SK-N-SH treated with all-trans-retinoic acid at 6 μM for 48 hours (cell line): ENCODE results near the gene GLS.

ENCODE experiments used
- ATAC-seq: fragments of 200-7000 bp; cut with Tn5 transposase; 3 replicates; pipeline ENCODE4 v1.9.1; 2020; ENCODE audit warnings: mild to moderate bottlenecking, moderate library complexity
- ARNTL ChIP-seq: fragments of 450-650 bp; formaldehyde crosslinking; IDR thresholded peaks from 2 replicates; pipeline ENCODE4 v1.5.0; 2020; ENCODE audit warnings: low read depth, mild to moderate bottlenecking, moderate library complexity, borderline replicate concordance
- GLIS3 ChIP-seq: fragments of 250-450 bp; sonication (Bioruptor Pico); IDR thresholded peaks from 2 replicates; pipeline ENCODE4 v1.5.0; 2020; ENCODE audit warnings: mild to moderate bottlenecking, moderate library complexity
- ISL1 ChIP-seq: fragments of 250-450 bp; sonication (Bioruptor Pico); IDR thresholded peaks from 2 replicates; pipeline ENCODE4 v2.1.2; 2022; ENCODE audit warnings: mild to moderate bottlenecking, moderate library complexity
- RARB ChIP-seq: fragments of 250-450 bp; sonication (Bioruptor Pico); IDR thresholded peaks from 2 replicates; pipeline ENCODE4 v1.8.0; 2021; ENCODE audit warnings: mild to moderate bottlenecking, moderate library complexity
- SNAI2 ChIP-seq: fragments of 250-450 bp; sonication (Bioruptor Pico); IDR thresholded peaks from 2 replicates; pipeline ENCODE4 v1.5.0; 2020; ENCODE audit warnings: mild to moderate bottlenecking, moderate library complexity
- TCF4 ChIP-seq: fragments of 250-450 bp; sonication (Bioruptor Pico); IDR thresholded peaks from 2 replicates; pipeline ENCODE4 v1.8.0; 2021; ENCODE audit warnings: mild to moderate bottlenecking, moderate library complexity, borderline replicate concordance
- TOX ChIP-seq: fragments of 250-450 bp; sonication (Bioruptor Pico); IDR thresholded peaks from 2 replicates; pipeline ENCODE4 v1.8.0; 2021; ENCODE audit warnings: mild to moderate bottlenecking, moderate library complexity, borderline replicate concordance
- ZC3H10 ChIP-seq: fragments of 250-450 bp; sonication (Bioruptor Pico); IDR thresholded peaks from 2 replicates; pipeline ENCODE4 v1.5.1; 2021; ENCODE audit warnings: mild to moderate bottlenecking, moderate library complexity
- ZFP3 ChIP-seq: fragments of 250-450 bp; sonication (Bioruptor Pico); IDR thresholded peaks from 2 replicates; pipeline ENCODE4 v1.5.0; 2020; ENCODE audit warnings: mild to moderate bottlenecking, moderate library complexity
- ZFP30 ChIP-seq: fragments of 450-650 bp; formaldehyde crosslinking; IDR thresholded peaks from 2 replicates; pipeline ENCODE4 v1.5.0; 2022; ENCODE audit warnings: mild to moderate bottlenecking, moderate library complexity
- ZNF565 ChIP-seq: fragments of 450-650 bp; formaldehyde crosslinking; conservative IDR thresholded peaks from 2 replicates; pipeline ENCODE4 v1.5.0; 2020; ENCODE audit warnings: low read depth, mild to moderate bottlenecking, moderate library complexity
- ZNF70 ChIP-seq: fragments of 450-650 bp; formaldehyde crosslinking; IDR thresholded peaks from 2 replicates; pipeline ENCODE4 v1.5.0; 2020; ENCODE audit warnings: mild to moderate bottlenecking, moderate library complexity
- ZNF8 ChIP-seq: fragments of 450-650 bp; formaldehyde crosslinking; IDR thresholded peaks from 2 replicates; pipeline ENCODE4 v1.5.0; 2020; ENCODE audit warnings: mild to moderate bottlenecking, moderate library complexity
- TF ChIP-seq, protein P1 (sequence below): fragments of 250-450 bp; sonication (Bioruptor Pico); IDR thresholded peaks from 2 replicates; pipeline ENCODE4 v1.5.0; 2020; ENCODE audit warnings: mild to moderate bottlenecking, moderate library complexity
- TF ChIP-seq, protein P2 (sequence below): fragments of 250-450 bp; sonication (Bioruptor Pico); IDR thresholded peaks from 2 replicates; pipeline ENCODE4 v1.5.1; 2021; ENCODE audit warnings: mild to moderate bottlenecking, moderate library complexity
- TF ChIP-seq, protein P3 (sequence below): fragments of 250-450 bp; sonication (Bioruptor Pico); IDR thresholded peaks from 2 replicates; pipeline ENCODE4 v1.5.1; 2020; ENCODE audit warnings: low read depth, mild to moderate bottlenecking, moderate library complexity
- TF ChIP-seq, protein P4 (sequence below): fragments of 250-450 bp; sonication (Bioruptor Pico); IDR thresholded peaks from 2 replicates; pipeline ENCODE4 v1.8.0; 2020; ENCODE audit warnings: mild to moderate bottlenecking, moderate library complexity, borderline replicate concordance

GLS gene

DNA sequence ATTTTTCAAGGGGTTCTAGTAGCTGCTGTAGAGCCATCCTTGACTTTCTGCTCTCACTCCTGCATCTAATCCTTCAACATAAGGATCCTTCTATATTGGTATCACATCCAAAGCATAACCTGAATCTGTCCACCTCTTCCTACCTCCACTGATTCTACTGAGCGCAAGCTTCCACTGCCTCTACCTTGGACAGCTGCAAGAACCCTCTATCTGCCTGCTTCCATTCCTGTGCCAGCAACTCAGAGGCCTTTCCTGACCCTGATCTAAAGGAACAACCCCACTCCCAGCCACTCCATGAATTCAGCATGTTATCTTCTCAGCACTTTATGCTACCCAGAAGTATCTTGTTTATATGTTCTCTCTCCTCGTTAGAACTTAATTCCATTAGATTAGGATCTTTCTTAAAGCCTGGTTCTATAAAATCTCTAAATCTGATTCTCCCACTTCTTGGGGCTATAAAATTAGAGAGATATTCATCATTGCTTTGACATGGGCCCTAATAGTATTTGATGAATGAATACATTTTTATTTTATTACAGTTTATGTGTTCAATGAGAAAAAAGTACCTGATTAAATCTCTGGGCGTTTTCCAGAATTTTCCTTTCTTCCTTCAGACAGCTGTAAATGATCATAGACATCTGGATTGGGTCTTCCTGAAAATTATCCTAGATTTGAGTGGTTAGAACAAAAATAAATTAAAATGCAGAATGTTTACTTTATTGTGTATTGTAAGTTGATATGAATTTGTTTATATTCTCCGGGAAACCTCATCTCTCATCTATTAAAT is 126.6 kb downstream of the GLS start:
- ATAC-seq = peak; percentile 38; the same call in 1 of the 3 replicates
- TF ChIP-seq ZFP3 (CRISPR knock-in tag) = no peak
- TF ChIP-seq, protein P1, sequence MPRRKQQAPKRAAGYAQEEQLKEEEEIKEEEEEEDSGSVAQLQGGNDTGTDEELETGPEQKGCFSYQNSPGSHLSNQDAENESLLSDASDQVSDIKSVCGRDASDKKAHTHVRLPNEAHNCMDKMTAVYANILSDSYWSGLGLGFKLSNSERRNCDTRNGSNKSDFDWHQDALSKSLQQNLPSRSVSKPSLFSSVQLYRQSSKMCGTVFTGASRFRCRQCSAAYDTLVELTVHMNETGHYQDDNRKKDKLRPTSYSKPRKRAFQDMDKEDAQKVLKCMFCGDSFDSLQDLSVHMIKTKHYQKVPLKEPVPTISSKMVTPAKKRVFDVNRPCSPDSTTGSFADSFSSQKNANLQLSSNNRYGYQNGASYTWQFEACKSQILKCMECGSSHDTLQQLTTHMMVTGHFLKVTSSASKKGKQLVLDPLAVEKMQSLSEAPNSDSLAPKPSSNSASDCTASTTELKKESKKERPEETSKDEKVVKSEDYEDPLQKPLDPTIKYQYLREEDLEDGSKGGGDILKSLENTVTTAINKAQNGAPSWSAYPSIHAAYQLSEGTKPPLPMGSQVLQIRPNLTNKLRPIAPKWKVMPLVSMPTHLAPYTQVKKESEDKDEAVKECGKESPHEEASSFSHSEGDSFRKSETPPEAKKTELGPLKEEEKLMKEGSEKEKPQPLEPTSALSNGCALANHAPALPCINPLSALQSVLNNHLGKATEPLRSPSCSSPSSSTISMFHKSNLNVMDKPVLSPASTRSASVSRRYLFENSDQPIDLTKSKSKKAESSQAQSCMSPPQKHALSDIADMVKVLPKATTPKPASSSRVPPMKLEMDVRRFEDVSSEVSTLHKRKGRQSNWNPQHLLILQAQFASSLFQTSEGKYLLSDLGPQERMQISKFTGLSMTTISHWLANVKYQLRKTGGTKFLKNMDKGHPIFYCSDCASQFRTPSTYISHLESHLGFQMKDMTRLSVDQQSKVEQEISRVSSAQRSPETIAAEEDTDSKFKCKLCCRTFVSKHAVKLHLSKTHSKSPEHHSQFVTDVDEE (CRISPR knock-in tag) = peak; percentile 68; the same call in 1 of the 2 replicates
- TF ChIP-seq TCF4 = peak; percentile 84

DNA sequence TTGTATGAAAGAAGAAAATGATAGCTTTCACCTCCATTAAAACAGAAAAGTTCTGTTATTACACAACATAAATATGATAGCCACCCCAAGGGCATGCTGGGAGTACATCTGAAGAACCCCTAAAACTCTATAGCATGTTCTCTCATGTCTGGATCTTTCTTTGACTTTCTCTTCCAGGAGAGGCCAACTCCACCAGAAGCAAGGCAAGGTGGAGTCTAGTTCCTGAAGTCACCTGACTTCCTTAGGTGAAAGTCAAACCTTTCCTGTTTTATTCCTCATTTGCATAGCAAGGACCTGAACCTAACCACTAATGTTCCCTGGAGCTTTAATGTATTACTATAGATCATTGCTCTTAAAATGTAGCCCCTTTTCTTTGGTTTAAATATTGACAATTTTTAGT is 127.7 kb downstream of the GLS start:
- ATAC-seq = no peak

DNA sequence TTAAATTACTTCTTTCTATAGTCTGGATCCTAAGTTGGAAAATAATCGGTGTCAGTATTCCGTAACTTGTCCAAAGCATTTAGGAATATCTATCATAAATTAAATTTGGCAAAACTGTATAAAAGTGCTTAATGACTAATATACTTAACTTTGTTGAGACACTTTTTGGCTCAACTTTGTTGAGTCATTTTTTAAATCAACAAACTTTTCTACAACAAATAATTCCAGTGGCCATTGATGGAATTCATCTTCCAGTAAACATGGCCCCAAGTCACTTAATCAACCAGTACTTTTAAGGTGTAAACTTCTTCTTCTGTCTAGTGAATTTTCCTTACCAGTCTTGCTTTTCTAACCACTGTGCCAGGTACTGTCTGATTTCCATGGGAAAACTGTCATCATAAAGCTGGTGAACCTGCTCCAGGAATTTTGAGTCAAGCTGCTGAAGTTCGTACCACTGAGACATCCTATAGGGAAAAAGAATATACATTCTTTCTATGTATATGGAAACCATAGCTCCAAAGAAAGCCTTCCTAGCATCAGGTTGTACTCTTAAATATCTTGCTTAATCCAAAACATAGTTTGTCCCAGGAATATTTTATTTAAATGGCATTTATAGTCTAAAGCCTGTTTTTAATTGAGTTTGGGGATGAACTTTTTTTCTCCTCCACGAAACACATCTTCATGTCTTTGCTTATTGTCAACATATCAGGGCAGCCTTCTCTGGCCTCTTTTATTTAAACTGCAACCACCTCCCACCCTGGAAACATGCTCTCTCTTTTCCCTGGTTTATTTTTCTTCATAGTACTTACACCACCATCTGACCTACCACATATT is 129.1 kb downstream of the GLS start:
- no peak for ATAC-seq
- no peak for TF ChIP-seq RARB
- no peak for TF ChIP-seq ARNTL (CRISPR knock-in tag)
- TF ChIP-seq, protein P2, sequence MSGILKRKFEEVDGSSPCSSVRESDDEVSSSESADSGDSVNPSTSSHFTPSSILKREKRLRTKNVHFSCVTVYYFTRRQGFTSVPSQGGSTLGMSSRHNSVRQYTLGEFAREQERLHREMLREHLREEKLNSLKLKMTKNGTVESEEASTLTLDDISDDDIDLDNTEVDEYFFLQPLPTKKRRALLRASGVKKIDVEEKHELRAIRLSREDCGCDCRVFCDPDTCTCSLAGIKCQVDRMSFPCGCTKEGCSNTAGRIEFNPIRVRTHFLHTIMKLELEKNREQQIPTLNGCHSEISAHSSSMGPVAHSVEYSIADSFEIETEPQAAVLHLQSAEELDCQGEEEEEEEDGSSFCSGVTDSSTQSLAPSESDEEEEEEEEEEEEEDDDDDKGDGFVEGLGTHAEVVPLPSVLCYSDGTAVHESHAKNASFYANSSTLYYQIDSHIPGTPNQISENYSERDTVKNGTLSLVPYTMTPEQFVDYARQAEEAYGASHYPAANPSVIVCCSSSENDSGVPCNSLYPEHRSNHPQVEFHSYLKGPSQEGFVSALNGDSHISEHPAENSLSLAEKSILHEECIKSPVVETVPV = no peak
- no peak for TF ChIP-seq ISL1 (CRISPR knock-in tag)
- TF ChIP-seq, protein P3, sequence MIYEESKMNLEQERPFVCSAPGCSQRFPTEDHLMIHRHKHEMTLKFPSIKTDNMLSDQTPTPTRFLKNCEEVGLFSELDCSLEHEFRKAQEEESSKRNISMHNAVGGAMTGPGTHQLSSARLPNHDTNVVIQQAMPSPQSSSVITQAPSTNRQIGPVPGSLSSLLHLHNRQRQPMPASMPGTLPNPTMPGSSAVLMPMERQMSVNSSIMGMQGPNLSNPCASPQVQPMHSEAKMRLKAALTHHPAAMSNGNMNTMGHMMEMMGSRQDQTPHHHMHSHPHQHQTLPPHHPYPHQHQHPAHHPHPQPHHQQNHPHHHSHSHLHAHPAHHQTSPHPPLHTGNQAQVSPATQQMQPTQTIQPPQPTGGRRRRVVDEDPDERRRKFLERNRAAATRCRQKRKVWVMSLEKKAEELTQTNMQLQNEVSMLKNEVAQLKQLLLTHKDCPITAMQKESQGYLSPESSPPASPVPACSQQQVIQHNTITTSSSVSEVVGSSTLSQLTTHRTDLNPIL (CRISPR knock-in tag) = no peak
- no peak for TF ChIP-seq ZC3H10 (CRISPR knock-in tag)
- TF ChIP-seq, protein P1 (CRISPR knock-in tag) = no peak
- no peak for TF ChIP-seq ZNF70
- no peak for TF ChIP-seq TCF4
- TF ChIP-seq ZNF8 (CRISPR knock-in tag) = no peak
- TF ChIP-seq, protein P4, sequence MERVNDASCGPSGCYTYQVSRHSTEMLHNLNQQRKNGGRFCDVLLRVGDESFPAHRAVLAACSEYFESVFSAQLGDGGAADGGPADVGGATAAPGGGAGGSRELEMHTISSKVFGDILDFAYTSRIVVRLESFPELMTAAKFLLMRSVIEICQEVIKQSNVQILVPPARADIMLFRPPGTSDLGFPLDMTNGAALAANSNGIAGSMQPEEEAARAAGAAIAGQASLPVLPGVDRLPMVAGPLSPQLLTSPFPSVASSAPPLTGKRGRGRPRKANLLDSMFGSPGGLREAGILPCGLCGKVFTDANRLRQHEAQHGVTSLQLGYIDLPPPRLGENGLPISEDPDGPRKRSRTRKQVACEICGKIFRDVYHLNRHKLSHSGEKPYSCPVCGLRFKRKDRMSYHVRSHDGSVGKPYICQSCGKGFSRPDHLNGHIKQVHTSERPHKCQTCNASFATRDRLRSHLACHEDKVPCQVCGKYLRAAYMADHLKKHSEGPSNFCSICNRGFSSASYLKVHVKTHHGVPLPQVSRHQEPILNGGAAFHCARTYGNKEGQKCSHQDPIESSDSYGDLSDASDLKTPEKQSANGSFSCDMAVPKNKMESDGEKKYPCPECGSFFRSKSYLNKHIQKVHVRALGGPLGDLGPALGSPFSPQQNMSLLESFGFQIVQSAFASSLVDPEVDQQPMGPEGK (CRISPR knock-in tag) = no peak
- TF ChIP-seq SNAI2 (CRISPR knock-in tag) = no peak
- TF ChIP-seq ZFP30 (CRISPR knock-in tag) = no peak
- no peak for TF ChIP-seq GLIS3 (CRISPR knock-in tag)

More for the DNA sequence above, 127.7 kb downstream of the GLS start:
- TF ChIP-seq, protein P1 (CRISPR knock-in tag) = no peak
- TF ChIP-seq ZFP30 (CRISPR knock-in tag) = no peak
- TF ChIP-seq GLIS3 (CRISPR knock-in tag) = no peak
- TF ChIP-seq ZFP3 (CRISPR knock-in tag) = no peak
- TF ChIP-seq TOX (CRISPR knock-in tag) = no peak
- TF ChIP-seq ARNTL (CRISPR knock-in tag) = no peak
- no peak for TF ChIP-seq ZNF565 (CRISPR knock-in tag)
- no peak for TF ChIP-seq ZNF70
- TF ChIP-seq, protein P2 = no peak
